ENCODE data around the gene WNT3A.

DNA sequence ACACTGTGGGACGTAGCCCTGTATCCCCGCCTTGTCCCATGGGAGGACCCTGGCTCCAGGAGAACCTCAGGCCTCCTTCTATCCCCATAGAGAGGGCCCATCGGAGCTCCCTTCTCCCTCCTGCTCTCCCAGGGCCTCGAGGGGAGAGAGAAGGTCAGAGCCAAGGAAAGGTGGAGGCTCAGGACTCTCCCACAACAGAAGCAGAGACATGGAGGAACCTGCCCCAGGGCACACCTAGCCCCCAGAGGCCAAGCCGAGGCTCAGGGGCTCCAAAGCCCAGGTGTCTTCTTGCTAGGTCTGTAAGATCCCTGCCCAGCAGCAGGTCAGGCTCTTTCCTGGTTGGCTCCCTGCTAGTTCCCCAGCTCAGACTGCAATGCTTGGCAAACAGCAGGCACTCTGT, 41.3 kb downstream of the WNT3A start:
- TF ChIP-seq CTCF (IDR thresholded peaks at IDR 0.05) = no peak
- no peak for TF ChIP-seq POLR2A (IDR thresholded peaks at IDR 0.05)

All from esophagus squamous epithelium (tissue), 4 donors.